Kidney (tissue), 14 donors: Measurements from ENCODE around the gene UBTF. TPM values are rescaled to one million over a fixed set of nuclear protein-coding genes. Genes with fewer than 3 reads are reported as not detected.

ENCODE experiments used
- DNase-seq, 5 donors: peaks; one replicate each; pipeline ENCODE4 v3.0.0-alpha.2; 2013 to 2020
- FAIRE-seq: peaks from 2 replicates; lab custom pipeline; 2012; peaks lifted over from hg19 to GRCh38; lab: Jason Lieb, UNC
- H3K27ac ChIP-seq, 2 donors: one replicate each; pipeline ENCODE4 v1.7.0; 2013; ENCODE audit warnings: low read depth in 2 of 2, low read length in 2 of 2, inconsistent platforms in 1 of 2
- H3K27me3 ChIP-seq: one replicate; pipeline ENCODE4 v1.7.1; 2013; ENCODE audit warnings: low read length, inconsistent platforms; ENCODE audit not compliant: control insufficient read depth, insufficient read depth
- H3K36me3 ChIP-seq, 3 donors: one replicate each; pipeline versions ENCODE4 v1.7.0 to v1.7.1; 2013; ENCODE audit warnings: low read length in 3 of 3, control low read depth in 1 of 3, inconsistent platforms in 1 of 3; ENCODE audit not compliant: insufficient read depth in 3 of 3, control insufficient read depth in 2 of 3
- H3K4me1 ChIP-seq, 3 donors: one replicate each; pipeline versions ENCODE4 v1.7.0 to v1.7.1; 2013; ENCODE audit warnings: low read length in 3 of 3, inconsistent platforms in 1 of 3, low read depth in 1 of 3; ENCODE audit not compliant: control insufficient read depth in 2 of 3, insufficient read depth in 2 of 3
- H3K4me3 ChIP-seq, 3 donors: one replicate each; pipeline versions ENCODE4 v1.7.0 to v1.8.1; 2013; ENCODE audit warnings: low read length in 3 of 3, control low read depth in 1 of 3, inconsistent platforms in 1 of 3
- H3K9ac ChIP-seq, 3 donors: one replicate each; pipeline versions ENCODE4 v1.7.0 to v1.7.1; 2013; ENCODE audit warnings: low read length in 3 of 3, control low read depth in 1 of 3, inconsistent platforms in 1 of 3
- H3K9me3 ChIP-seq, 3 donors: one replicate each; pipeline versions ENCODE4 v1.7.0 to v1.7.1; 2013; ENCODE audit warnings: low read length in 3 of 3, control low read depth in 1 of 3, inconsistent platforms in 1 of 3; ENCODE audit not compliant: control insufficient read depth in 2 of 3, insufficient read depth in 1 of 3
- intact Hi-C: fragments of 100-400 bp; cut with DNase I; formaldehyde crosslinking; loops from one replicate; pipeline ENCODE4 v1.11.1; 2022
- polyA plus RNA-seq: library from polyadenylated mRNA; stranded (reverse); fragments of 350-450 nt; fragmentation: Illumina TruSeq; extraction: RNeasy Lipid Tissue Mini Kit (QIAGEN cat#74804); gene quantifications from one replicate; pipeline ENCODE4 v1.2.3, GENCODE V29; 2014; ENCODE audit warnings: low read depth, low replicate concordance; ENCODE audit not compliant: insufficient read depth
- total RNA-seq: library from RNA; stranded (reverse); fragmentation: NEBNext Ultra II Directional; extraction: Animal tissue kit (Norgen Biotek cat#: 25700); gene quantifications from one replicate; pipeline ENCODE4 v1.2.1, GENCODE V29; 2021
- TF ChIP-seq, protein P1 (sequence below): IDR thresholded peaks from 3 replicates; pipeline ENCODE4 v1.5.1; 2012; ENCODE audit warnings: mild to moderate bottlenecking, moderate library complexity, borderline replicate concordance; ENCODE audit not compliant: insufficient read depth; ENCODE audit errors: extremely low read depth
- donor health status: control.
- donor health status: control.
- donor health status: control.
- donor health status: control.
- donor health status: control.
- donor health status: DM: yes; HTN: yes; CAD: no.
- donor health status: Normal renal cell carcinoma (clear cell type).

UBTF gene
- total and polyA plus RNA-seq, 2 donors from 2014 or later: 46.1 to 98.8 TPM

DNA sequence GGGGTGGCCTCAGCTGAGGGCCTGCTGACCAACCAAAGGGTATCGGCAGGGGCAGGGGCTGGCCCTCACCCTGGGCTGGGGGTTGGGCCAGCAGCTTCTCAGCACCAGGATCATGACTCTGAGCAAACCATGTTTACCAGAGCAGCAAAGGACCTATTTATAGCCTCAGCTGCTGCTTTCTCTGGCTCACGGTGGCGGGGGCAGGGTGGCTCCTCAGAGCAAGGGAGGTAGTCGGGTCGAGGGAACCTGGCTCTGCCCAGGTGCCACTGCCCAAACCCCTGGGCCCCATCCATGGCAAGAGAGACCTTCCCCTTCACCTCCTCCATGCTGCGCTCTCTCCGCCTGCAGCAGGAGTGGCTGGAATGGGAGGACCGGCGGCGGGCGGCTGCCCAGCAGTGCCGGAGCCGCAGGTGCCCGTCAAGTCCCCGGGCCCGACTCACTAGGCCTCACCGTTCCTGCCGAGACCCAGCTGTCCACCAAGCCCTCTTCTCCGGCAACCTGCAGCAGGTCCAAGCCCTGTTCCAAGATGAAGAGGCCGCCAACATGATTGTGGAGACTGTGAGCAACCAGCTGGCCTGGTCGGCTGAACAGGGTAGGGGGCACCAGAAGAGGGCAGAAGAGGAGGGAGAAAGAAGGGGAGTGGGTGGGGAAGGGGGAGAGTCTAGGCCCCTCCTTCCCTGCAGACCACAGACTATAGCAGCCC is 48.8 kb downstream of the UBTF start, which contains the start of gene ASB16:
Gene ASB16, plus strand, starts transcription at position 206 of the 703 bp plus-strand sequence. Its CDS starts 86 bp downstream, at position 292.
- no peaks in the 10 kb centered on the region for H3K9me3 ChIP-seq
- H3K4me1 ChIP-seq: peaks cover 0 to 7% (median 0%) of the 10 kb centered on the region in 3 donors
- peak within 1 kb of the TSS in 1 of 3 donors; percentile 39 for H3K4me3 ChIP-seq
- intact Hi-C loops: no loop called here
- DNase-seq (peak in 3 of 5 donors; percentile 41 to 71 (median 56)), FAIRE-seq (no peak)
- H3K36me3 ChIP-seq: no peaks in the 10 kb centered on the region
- no peaks in the 10 kb centered on the region for H3K27me3 ChIP-seq
- H3K27ac ChIP-seq: peak within 1 kb of the TSS; percentile 78 to 85
- TF ChIP-seq, protein P1, sequence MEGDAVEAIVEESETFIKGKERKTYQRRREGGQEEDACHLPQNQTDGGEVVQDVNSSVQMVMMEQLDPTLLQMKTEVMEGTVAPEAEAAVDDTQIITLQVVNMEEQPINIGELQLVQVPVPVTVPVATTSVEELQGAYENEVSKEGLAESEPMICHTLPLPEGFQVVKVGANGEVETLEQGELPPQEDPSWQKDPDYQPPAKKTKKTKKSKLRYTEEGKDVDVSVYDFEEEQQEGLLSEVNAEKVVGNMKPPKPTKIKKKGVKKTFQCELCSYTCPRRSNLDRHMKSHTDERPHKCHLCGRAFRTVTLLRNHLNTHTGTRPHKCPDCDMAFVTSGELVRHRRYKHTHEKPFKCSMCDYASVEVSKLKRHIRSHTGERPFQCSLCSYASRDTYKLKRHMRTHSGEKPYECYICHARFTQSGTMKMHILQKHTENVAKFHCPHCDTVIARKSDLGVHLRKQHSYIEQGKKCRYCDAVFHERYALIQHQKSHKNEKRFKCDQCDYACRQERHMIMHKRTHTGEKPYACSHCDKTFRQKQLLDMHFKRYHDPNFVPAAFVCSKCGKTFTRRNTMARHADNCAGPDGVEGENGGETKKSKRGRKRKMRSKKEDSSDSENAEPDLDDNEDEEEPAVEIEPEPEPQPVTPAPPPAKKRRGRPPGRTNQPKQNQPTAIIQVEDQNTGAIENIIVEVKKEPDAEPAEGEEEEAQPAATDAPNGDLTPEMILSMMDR: no peak
- H3K9ac ChIP-seq: peak within 1 kb of the TSS in 1 of 3 donors; percentile 0

DNA sequence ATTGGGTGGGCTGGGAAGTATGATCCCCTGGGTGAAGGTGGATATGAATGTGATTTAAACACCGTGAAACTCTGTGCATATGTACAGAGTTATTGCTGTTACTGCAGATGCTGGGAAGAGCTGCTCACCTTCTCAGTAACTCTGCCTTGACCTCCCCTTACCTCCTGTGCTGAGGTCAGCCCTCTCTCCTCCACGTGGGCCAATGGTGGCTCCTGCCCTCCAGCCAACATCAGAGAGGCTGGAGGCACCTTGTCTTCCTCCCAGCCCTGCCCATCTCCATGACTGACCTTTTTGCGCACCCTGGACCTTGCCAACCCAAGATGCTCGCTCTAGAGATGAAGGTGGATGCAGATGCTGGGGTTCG is 49.4 kb downstream of the UBTF start:
- H3K9ac ChIP-seq: peak overlapping the region in 1 of 3 donors; percentile 0
- H3K27ac ChIP-seq: peak overlapping the region; percentile 55 to 85
- FAIRE-seq (no peak), DNase-seq (no peak)
- H3K27me3 ChIP-seq: no peaks in the 10 kb centered on the region
- H3K4me1 ChIP-seq: peaks cover 0 to 7% (median 0%) of the 10 kb centered on the region in 3 donors
- intact Hi-C loops: no loop called here
- H3K9me3 ChIP-seq: no peaks in the 10 kb centered on the region
- H3K4me3 ChIP-seq: no peak overlapping the region
- TF ChIP-seq, protein P1: no peak
- no peaks in the 10 kb centered on the region for H3K36me3 ChIP-seq

DNA sequence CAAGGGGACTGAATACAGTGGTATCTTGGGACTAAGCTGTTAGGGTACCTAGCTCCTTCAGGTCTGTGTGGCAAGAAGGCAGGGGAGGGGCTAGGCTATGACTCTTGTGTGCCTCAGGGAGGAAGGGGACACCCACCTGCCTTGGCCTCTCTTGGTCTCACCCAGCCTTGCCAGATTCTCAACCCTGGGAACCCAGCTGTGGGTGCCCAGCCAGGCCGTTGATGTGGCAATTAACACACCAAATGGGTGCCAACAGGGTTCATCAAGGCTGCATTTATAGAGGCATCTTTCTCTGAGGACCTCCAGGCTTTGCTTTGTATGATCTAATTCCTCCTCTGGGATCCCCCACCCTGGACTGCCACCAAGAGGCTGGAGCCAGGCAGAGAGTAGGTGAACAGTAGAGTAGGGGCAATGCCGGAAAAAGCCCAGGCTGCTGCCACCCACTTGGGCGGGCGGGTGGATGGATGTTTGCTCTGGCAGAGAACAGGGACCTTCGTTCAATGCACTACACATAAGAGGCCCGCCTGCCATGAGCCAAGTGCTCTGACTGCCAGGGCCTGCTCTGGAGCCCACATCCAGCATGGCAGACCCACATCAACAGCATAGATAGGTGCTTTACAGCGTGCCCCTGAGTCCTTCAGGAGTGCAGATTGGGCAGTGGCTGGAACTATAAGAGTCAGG is 52.2 kb downstream of the UBTF start:
- no peak overlapping the region for H3K27ac ChIP-seq
- no peak overlapping the region for H3K4me3 ChIP-seq
- H3K4me1 ChIP-seq: peaks cover 0 to 7% (median 0%) of the 10 kb centered on the region in 3 donors
- no peaks in the 10 kb centered on the region for H3K9me3 ChIP-seq
- no peak overlapping the region for H3K9ac ChIP-seq
- no peaks in the 10 kb centered on the region for H3K36me3 ChIP-seq
- TF ChIP-seq, protein P1: no peak
- DNase-seq (peak in 1 of 5 donors; percentile 31), FAIRE-seq (no peak)
- intact Hi-C loops: no loop called here
- no peaks in the 10 kb centered on the region for H3K27me3 ChIP-seq
